Measurements from ENCODE around the gene HEATR5B. TPM values are rescaled to one million over a fixed set of nuclear protein-coding genes. Genes with fewer than 3 reads are reported as not detected.
"Not testable (repeated sequence)": the region's sequence is repeated elsewhere in the genome, so short reads cannot be mapped to it uniquely, and the experiment has no call there.

Gene HEATR5B
- total RNA-seq, 1 experiment from 2014 or later = 13.1 TPM

DNA sequence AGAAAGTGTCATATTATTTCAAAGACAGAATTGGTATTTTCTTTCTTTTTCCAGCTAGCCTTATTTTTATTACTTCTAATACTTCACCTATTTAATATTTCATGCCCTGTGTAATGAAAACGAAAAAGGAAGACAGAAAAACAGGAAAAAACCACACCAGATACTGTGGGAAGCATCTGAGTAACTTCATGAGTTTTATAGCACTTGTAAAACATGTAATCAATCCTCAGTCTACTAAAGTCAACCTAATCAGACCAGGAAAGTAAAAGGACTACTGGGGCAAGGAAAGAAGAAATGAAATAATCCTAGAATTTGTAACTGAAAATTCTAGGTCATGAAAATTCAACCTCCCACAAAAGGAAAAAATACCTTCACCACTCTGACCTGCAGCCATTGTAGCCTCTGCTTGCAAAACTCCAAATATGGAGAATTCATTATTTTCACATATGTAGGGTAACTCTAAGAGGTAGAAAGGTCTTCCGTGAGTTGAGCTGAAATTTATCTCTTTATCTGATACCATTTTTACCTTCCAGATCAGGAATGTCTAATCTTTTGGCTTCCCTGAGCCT lies 83.1 kb downstream of the HEATR5B start:
- TF ChIP-seq, protein P1, sequence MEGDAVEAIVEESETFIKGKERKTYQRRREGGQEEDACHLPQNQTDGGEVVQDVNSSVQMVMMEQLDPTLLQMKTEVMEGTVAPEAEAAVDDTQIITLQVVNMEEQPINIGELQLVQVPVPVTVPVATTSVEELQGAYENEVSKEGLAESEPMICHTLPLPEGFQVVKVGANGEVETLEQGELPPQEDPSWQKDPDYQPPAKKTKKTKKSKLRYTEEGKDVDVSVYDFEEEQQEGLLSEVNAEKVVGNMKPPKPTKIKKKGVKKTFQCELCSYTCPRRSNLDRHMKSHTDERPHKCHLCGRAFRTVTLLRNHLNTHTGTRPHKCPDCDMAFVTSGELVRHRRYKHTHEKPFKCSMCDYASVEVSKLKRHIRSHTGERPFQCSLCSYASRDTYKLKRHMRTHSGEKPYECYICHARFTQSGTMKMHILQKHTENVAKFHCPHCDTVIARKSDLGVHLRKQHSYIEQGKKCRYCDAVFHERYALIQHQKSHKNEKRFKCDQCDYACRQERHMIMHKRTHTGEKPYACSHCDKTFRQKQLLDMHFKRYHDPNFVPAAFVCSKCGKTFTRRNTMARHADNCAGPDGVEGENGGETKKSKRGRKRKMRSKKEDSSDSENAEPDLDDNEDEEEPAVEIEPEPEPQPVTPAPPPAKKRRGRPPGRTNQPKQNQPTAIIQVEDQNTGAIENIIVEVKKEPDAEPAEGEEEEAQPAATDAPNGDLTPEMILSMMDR (conservative IDR thresholded peaks at IDR 0.05; ENCODE audit: low read depth, low read length) = no peak
- no peak for TF ChIP-seq EZH2 (IDR thresholded peaks at IDR 0.05; ENCODE audit: borderline replicate concordance, low read depth, low read length, poor library complexity, severe bottlenecking)
- intact Hi-C loops (cut with micrococcal nuclease; ENCODE audit: unreplicated experiment) = no loop called here
- H3K27ac ChIP-seq (ENCODE audit: low read depth, low read length, poor library complexity, severe bottlenecking) = no peak overlapping the region
- no peaks in the 10 kb centered on the region for H3K4me1 ChIP-seq (ENCODE audit: insufficient read depth, low read length, poor library complexity, severe bottlenecking)
- BruUV-seq (replicated peaks) = no TSS peak
- POLR2A ChIA-PET (ENCODE audit: low non-redundant PET) = no interaction called here
- no peak overlapping the region for H3K4me3 ChIP-seq (ENCODE audit: low read depth, low read length, poor library complexity, severe bottlenecking)
- no peaks in the 10 kb centered on the region for H3K27me3 ChIP-seq (replicated peaks; ENCODE audit: insufficient read depth, low read depth, low read length, poor library complexity)
- H3K9me3 ChIP-seq (ENCODE audit: low read depth, low read length, poor library complexity, severe bottlenecking) = no peaks in the 10 kb centered on the region
- DNase-seq (ENCODE audit: low spot score) = no peak
- CTCF ChIA-PET = no interaction called here
- peaks cover 32% of the 10 kb centered on the region for H3K36me3 ChIP-seq (ENCODE audit: insufficient read depth, low read length, poor library complexity, severe bottlenecking)

DNA sequence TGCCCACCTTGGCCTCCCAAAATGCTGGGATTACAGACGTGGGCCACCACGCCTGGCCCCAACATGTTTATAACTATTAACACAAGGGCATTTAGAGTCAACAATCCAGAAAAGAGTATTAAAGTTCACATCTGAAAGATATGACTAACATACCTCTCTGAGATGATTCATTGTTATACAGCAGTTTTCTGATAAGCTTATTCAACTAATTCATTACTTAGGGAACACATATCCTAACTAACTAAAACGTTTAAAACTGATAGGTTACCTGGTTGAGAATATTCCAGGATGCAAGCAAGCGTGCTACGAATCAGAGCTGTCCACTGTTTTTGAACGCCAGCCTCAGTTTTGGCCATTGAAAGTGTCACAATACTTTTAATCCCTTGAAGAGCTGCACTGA lies 83.9 kb downstream of the HEATR5B start:
- Histone ChIP-seq H3K36me3 (ENCODE audit: insufficient read depth, low read length, poor library complexity, severe bottlenecking) (peaks cover 27% of the 10 kb centered on the region), H3K27me3 (replicated peaks; ENCODE audit: insufficient read depth, low read depth, low read length, poor library complexity) (no peaks in the 10 kb centered on the region), H3K4me3 (ENCODE audit: low read depth, low read length, poor library complexity, severe bottlenecking) (no peak overlapping the region), H3K27ac (ENCODE audit: low read depth, low read length, poor library complexity, severe bottlenecking) (no peak overlapping the region), H3K4me1 (ENCODE audit: insufficient read depth, low read length, poor library complexity, severe bottlenecking) (no peaks in the 10 kb centered on the region), H3K9me3 (ENCODE audit: low read depth, low read length, poor library complexity, severe bottlenecking) (no peaks in the 10 kb centered on the region)
- ChIA-PET CTCF (no interaction called here), POLR2A (ENCODE audit: low non-redundant PET) (no interaction called here)
- TF ChIP-seq, protein P1 (conservative IDR thresholded peaks at IDR 0.05; ENCODE audit: low read depth, low read length) = no peak
- no peak for TF ChIP-seq EZH2 (IDR thresholded peaks at IDR 0.05; ENCODE audit: borderline replicate concordance, low read depth, low read length, poor library complexity, severe bottlenecking)
- BruUV-seq (replicated peaks) = no TSS peak
- no peak for DNase-seq (ENCODE audit: low spot score)
- intact Hi-C loops (cut with micrococcal nuclease; ENCODE audit: unreplicated experiment) = no loop called here

DNA sequence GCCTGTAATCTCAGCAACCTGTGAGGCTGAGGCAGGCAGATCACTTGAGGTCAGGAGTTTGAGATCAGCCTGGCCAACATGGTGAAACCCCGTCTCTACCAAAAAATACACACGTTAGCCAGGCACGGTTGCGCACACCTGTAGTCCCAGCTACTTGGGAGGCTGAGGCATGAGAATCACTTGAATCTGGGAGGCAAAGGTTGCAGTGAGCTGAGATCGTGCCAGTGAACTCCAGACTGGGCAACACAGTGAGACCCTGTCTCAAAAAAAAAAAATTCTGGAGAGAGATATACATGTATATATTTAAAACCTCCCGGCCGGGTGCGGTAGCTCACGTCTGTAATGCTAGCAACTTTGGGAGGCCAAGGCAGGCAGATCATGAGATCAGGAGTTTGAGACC lies 84.8 kb downstream of the HEATR5B start:
- DNase-seq (ENCODE audit: low spot score); CTCF ChIA-PET; BruUV-seq (replicated peaks): not testable (repeated sequence)

More for the DNA sequence above, 84.8 kb downstream of the HEATR5B start:
- H3K4me1 ChIP-seq (ENCODE audit: insufficient read depth, low read length, poor library complexity, severe bottlenecking); H3K9me3 ChIP-seq (ENCODE audit: low read depth, low read length, poor library complexity, severe bottlenecking); intact Hi-C loops (cut with micrococcal nuclease; ENCODE audit: unreplicated experiment); H3K27ac ChIP-seq (ENCODE audit: low read depth, low read length, poor library complexity, severe bottlenecking); H3K27me3 ChIP-seq (replicated peaks; ENCODE audit: insufficient read depth, low read depth, low read length, poor library complexity); H3K4me3 ChIP-seq (ENCODE audit: low read depth, low read length, poor library complexity, severe bottlenecking); POLR2A ChIA-PET (ENCODE audit: low non-redundant PET): not testable (repeated sequence)
- H3K36me3 ChIP-seq (ENCODE audit: insufficient read depth, low read length, poor library complexity, severe bottlenecking) = peaks cover 25% of the 10 kb centered on the region

All from A673 (cell line).